ENCODE data around the gene GPA33.

- no peak for TF ChIP-seq POLR2A (IDR thresholded peaks at IDR 0.05)
- TF ChIP-seq CTCF (IDR thresholded peaks at IDR 0.05) = peak in 4 of 7 experiments; percentile 7 to 25 (median 14)
Observed at GRCh38 chr1:167052389-167052788, 37.8 kb downstream of the GPA33 start.
